WTC11 (cell line): ENCODE data around the gene GABRB3.

Experiments used
- CTCF ChIP-seq: fragments of 200-600 bp; IDR thresholded peaks from 2 replicates; pipeline ENCODE4 v1.8.0; 2022; ENCODE audit warnings: antibody characterized with exemption
- NFYB ChIP-seq: sonication (generic); formaldehyde crosslinking; conservative IDR thresholded peaks from 2 replicates; pipeline ENCODE4 v1.8.0; 2022; ENCODE audit warnings: low read depth, missing genetic modification reagents
- SP1 ChIP-seq: sonication (generic); formaldehyde crosslinking; conservative IDR thresholded peaks from 2 replicates; pipeline ENCODE4 v1.8.1; 2022; ENCODE audit warnings: missing genetic modification reagents
- TEAD4 ChIP-seq: sonication (generic); formaldehyde crosslinking; IDR thresholded peaks from 2 replicates; pipeline ENCODE4 v1.8.0; 2022; ENCODE audit warnings: mild to moderate bottlenecking, missing genetic modification reagents
- USF2 ChIP-seq: sonication (generic); formaldehyde crosslinking; IDR thresholded peaks from 2 replicates; pipeline ENCODE4 v1.8.1; 2023; ENCODE audit warnings: mild to moderate bottlenecking, missing genetic modification reagents, moderate library complexity

GRCh38 chr15:26562336-26562735 is 210.5 kb downstream of the GABRB3 start:
- TF ChIP-seq NFYB (CRISPR knock-in tag) (no peak), CTCF (no peak), TEAD4 (CRISPR knock-in tag) (no peak), USF2 (no peak), SP1 (CRISPR knock-in tag) (no peak)
